22Rv1 (cell line): ENCODE data around the gene SRPK2.

Source experiments
- ZFX ChIP-seq: fragments of 450-650 bp; IDR thresholded peaks from 2 replicates; pipeline ENCODE4 v1.6.1; 2017; ENCODE audit warnings: antibody characterized with exemption, borderline replicate concordance
- TF ChIP-seq, protein P1 (sequence below): fragments of 450-650 bp; IDR thresholded peaks from 2 replicates; pipeline ENCODE4 v1.5.1; 2017; ENCODE audit warnings: mild to moderate bottlenecking

DNA sequence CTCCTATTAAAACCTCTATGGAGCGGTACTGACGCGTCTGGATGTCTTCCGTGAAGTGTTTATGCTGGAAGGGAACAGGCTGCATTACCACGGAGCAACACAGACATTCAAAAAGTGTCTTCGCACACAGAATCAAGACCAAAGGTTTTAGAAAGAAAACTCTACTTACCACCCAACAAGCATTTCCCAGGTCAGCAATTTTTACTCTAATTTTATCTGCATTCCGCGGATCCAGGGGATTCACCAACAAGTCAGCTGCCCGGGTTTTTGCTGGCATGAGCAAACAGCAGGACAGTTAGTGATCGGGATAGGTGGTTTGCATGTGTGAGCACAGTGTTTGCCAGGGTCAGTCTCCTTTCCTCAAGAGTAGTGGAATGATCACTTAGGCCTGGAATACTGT lies 255.9 kb downstream of the SRPK2 start:
- TF ChIP-seq, protein P1, sequence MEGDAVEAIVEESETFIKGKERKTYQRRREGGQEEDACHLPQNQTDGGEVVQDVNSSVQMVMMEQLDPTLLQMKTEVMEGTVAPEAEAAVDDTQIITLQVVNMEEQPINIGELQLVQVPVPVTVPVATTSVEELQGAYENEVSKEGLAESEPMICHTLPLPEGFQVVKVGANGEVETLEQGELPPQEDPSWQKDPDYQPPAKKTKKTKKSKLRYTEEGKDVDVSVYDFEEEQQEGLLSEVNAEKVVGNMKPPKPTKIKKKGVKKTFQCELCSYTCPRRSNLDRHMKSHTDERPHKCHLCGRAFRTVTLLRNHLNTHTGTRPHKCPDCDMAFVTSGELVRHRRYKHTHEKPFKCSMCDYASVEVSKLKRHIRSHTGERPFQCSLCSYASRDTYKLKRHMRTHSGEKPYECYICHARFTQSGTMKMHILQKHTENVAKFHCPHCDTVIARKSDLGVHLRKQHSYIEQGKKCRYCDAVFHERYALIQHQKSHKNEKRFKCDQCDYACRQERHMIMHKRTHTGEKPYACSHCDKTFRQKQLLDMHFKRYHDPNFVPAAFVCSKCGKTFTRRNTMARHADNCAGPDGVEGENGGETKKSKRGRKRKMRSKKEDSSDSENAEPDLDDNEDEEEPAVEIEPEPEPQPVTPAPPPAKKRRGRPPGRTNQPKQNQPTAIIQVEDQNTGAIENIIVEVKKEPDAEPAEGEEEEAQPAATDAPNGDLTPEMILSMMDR = no peak
- no peak for TF ChIP-seq ZFX
